Islet of Langerhans (tissue), 1 donor: ENCODE results near the gene ZNF564.
"Not testable (repeated sequence)": the region's sequence is repeated elsewhere in the genome, so short reads cannot be mapped to it uniquely, and the experiment has no call there.

Experiments
- FAIRE-seq: peaks from one replicate; lab custom pipeline; 2011; peaks lifted over from hg19 to GRCh38; lab: Jason Lieb, UNC

The ZNF564 gene

DNA sequence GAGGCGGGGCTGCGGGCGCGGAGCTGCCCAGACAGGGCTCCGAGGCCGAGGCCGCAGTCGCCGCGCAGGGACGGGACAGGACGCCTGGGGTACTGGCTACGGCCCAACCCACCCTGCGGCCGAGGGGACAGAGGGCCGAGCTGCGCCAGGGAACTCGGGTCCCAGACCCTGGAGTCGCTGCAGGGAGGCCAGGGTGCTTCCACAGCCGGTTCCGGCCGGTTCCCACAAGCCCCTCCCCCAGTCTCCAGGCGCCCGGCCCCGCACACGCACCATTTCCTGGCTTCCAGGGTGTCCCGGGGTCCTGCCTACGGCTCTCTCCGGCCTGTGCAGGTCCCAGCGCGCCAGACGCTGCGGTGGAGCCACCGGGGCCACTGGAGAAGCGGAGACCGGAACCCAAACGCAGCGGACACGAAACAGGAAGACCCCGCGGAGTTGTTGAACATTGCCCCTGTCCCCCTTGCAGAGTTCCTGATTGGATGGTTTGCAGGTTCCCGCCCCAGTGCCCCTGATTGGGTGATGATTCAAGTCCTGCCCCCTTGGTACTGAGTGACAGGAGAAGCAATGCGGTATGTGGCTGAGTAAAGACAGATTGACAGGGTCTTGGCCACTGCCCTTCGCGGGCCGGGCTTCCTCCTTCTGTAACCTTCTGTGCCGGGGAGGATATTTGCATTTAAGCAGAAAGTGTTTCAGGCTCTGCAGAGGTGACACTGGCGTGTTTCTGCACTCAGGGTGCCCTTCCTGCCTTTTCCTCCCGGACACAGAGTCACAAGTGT is at the start of gene ZNF564:
ZNF564 (minus strand) TSS at position 423 of the 773 bp plus-strand sequence; CDS start at position 273, 150 bp downstream.
- FAIRE-seq = peak; percentile 76

DNA sequence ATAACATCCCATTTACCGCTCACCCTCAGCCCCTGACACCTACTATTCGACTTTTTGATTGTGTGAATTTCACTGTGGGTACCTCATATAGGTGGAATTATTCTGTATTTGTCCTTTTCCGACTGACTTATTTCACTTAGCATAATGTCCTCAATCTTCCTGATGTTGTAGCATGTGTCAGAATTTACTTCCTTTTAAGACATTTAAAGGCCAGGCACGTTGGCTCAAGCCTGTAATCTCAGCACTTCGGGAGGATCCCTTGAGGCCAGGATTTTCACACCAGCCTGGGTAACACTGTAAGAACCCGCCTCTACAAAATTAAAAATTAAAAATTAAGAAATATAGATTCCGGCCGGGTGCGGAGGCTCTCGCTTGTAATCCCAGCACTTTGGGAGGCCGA is 46.3 kb upstream of the ZNF564 start:
- FAIRE-seq = no peak

DNA sequence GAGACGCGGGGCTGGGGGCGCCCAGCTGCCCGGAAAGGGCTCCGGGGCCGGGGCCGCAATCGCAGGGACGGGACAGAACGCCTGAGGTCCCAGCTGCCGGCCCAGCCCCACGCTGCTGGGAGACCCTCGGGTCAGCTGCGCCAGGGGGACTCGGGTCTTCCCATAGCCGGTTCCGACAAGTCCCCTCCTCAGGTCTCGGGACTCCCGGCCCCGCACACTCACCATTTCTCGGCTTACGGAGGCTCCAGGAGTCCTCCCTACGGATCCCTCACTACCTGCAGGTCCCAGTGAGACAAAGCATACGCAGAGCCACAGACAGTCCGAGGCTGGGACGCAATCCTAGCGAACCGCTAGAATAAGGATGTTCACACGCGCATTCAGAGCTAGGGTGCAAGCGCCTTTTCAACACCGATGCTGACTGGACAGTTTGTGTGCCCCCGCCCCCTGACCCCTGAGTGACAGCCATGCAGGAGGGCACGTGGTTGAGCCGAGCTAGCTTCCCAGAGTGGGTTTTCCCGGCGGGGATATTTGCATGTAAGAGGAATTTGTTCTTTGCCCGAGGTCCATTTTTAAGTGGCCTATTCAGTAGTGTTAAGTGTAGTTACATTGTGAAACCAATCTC is 45.8 kb upstream of the ZNF564 start:
- no peak for FAIRE-seq

DNA sequence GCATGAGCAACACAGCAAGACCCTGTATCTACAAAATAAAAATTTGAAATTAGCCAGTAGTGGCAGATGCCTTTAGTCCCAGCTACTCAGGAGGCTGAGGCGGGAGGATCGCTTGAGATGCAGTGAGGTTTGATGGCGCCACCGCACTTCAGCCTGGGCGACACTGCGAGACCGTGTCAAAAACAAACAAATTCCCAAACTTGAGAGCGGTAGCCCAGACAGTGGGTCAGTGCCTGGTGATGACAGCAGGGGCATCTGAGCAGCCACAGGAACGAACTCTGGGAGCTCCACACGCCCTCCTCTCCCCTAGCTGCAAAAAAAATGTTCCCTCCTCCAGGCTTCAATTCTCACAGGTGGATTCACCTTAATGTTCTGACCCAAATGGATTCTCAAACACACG is 45.2 kb upstream of the ZNF564 start:
- FAIRE-seq = no peak

DNA sequence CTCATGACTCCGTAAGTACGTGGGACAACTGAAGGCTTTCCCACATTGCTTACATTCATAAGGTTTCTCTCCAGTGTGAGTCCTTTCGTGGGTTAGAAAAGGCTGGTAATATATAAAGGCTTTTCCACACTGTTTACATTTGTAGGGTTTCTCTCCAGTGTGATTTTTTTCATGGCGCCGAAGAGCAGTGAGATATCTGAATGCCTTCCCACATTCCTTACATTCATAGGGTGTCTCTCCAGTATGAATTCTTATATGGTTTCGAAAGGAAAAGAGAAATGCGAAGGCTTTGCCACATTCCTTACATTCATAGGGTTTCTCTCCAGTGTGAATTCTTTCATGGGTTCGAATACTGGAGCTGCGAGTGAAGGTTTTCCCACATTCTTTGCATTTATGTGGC is 29.8 kb upstream of the ZNF564 start:
- no peak for FAIRE-seq

DNA sequence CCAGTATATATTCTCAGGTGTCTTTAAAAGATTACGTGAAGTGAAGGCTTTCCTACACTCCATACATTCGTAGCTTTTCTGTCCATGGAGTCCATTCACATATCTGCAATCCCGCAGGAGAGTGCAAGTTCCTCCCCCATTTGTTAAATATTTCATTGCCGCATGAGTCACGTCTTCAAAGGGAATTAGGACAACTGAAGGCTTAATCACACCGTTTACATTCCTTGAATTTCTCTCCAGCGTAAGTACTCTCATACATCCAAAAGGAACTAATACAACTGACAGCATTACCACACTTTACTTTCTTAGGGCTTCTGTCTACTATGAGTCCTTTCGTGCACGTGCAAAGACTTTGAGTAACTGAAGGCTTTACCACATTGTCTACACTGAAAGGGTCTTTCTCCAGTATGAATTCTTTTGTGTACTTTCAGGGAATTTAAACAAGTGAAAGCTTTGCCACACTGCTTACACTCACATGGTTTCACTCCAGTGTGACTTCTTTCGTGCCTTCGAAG is 29.0 kb upstream of the ZNF564 start:
- FAIRE-seq = no peak

DNA sequence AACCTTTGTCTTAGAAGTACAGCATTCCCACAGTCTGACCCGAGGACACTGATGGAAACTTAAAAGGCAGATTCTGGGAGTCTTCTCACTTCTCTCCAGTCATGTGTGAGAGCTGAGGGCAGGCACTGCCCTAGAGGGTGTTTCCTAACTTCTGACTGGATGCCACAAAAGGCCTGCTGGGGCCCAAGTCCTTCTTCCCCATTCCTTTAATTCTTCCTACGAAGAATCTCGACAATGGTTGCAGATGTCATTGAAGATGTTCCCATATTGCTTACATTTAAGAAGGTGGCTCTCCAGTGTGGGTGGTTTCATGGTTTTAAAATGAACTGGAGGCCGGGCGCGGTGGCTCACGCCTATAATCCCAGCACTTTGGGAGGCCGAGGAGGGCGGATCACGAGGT is 27.4 kb upstream of the ZNF564 start:
- no peak for FAIRE-seq

DNA sequence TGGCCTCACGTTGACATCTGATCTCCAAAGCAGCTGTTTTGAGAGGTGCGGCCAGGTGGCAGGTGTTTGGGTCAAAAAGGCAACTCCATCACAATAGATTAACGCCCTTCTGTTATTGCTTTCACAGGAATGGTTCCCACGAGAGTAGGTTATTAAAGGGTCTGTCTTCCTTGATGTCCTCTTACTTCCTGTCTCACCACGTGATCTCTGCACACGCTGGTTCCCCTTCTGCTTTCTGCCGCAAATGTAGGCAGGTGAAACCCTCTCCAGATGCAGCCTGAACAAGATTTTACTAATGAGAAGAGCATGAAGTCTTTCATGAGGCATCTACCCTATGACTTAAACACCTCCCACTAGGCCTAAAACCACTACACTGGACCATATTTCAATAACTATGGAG is 22.8 kb upstream of the ZNF564 start:
- FAIRE-seq = no peak

DNA sequence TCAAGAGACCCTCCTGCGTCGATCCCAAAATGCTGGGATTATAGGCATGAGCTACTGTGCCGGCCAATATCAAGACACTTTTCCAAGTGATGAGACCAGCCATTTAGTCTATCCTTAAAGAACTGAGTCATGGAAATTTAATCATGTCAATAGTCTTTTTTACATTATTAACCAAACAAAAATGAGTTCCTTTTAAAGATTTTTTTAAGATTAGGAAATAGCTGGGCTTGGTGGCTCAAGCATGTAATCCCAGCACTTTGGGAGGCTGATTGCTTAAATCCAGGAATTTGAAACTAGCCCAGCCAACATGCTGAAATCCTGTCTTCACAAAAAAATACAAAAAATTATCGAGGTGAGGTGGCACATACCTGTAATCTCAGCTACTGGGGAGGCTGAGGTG is 16.7 kb upstream of the ZNF564 start:
- FAIRE-seq = no peak

DNA sequence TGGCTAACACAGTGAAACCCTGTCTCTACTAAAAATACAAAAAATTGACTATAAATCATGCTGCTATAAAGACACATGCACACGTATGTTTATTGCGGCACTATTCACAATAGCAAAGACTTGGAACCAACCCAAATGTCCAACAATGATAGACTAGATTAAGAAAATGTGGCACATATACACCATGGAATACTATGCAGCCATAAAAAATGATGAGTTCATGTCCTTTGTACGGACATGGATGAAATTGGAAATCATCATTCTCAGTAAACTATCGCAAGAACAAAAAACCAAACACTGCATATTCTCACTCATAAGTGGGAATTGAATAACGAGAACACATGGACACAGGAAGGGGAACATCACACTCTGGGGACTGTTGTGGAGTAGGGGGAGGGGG is 15.1 kb upstream of the ZNF564 start:
- FAIRE-seq = not testable (repeated sequence)

DNA sequence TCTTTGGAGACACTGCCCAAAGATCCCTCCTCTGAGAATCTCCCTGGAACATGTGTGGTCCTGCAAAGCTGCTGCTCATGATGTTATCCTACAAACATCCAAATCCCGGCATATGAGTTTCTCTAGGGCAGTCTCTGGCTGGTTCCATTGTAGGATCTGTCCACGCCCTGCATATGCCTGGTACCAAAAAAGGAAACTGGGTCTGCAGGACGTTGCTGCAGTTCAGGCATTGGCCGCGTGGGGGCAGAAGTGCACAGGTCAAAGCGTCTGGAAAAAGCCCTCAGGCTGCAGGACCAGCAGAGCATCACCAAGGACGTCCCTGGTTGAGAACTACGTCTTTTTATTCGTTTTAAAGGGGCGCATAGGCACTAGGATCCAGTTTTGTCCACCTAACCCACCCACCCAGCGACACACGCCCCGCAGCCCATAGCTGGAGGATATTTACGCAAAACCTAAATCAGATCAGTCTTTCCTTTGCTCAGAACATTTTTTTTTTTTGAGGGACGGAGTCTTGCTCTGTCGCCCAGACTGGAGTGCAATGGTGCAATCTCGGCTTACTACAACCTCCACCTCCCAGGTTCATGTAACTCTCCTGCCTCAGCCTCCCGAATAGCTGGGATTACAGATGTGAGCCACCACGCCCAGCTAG is 12.9 kb upstream of the ZNF564 start:
- FAIRE-seq = peak; percentile 47

DNA sequence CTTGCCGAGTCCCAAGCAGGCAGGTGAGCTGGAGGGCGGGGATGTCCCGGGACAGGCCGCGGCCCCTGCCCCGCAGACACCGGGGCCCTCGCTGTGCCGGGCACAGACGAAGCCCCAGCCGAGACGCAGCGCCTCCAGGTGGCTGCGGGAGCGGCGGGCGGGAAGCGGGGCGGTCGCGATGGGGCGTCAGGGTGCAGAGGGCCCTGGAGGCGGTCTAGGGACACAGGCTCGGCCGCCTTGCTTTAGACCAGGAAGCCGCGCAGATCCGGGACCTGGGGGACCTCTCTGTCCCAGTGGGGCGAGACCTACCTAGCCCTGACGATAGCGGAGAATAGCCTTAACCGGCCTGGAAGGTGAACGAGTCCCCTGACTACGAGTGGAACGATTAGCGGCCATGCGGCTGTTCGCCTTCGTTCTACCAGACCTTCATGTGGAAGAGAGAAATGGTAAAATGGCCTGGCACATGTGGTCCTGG is 4.2 kb upstream of the ZNF564 start:
- FAIRE-seq = no peak

DNA sequence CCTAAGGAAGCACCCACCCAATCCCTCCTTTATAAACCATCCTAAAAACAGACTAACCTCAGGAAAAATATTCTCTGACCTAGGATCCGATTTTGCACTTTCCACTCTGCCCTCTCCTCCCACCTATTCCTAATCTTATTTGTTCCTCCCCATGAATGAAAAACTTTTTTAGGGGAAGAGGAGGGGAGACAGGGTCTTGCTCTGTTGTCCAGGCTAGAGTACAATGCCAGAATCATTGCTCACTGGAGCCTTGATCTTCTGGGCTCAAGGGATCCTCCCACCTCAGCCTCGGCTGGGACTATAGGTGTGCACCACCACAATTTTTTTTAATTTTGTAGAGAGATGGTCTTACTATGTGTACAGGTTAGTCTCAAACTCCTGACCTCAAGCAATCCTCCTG is 4.4 kb downstream of the ZNF564 start:
- FAIRE-seq = no peak

DNA sequence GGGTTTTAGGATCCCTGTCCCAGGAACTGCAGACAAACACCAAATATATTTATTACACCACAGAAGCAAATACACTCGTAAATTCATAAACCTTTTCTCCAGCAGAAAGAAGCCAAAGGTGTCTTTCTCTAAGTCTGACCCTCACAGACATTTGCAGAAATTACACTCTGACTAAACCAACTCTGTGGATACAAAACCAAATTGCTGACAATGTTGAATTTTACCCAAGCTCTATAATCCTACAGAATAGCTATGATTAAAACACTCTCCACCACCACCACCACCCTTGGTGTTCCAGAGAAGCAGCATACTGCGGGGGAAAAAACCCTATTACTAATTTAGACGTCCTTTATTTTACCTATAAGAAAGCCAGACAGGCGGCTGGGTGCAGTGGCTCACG is 5.2 kb downstream of the ZNF564 start:
- no peak for FAIRE-seq

DNA sequence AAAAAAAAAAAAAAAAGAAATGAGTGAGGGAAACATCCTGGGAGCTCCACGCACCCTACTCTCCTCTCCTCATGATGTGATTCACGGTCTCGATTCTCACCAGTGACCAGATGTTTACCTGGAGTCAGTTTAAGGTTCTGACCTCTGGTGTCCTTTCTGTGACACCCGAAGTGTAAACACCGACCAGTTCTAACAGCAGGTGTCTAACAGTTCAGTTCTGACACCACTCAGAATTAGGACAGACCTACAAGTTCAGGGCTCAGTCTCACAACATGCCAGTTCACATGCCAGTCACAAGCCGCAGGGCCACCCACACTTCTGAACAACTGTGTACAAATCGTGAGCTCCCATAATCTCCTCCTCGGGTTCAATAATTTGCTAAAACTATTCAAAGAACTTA is 6.0 kb downstream of the ZNF564 start:
- no peak for FAIRE-seq

DNA sequence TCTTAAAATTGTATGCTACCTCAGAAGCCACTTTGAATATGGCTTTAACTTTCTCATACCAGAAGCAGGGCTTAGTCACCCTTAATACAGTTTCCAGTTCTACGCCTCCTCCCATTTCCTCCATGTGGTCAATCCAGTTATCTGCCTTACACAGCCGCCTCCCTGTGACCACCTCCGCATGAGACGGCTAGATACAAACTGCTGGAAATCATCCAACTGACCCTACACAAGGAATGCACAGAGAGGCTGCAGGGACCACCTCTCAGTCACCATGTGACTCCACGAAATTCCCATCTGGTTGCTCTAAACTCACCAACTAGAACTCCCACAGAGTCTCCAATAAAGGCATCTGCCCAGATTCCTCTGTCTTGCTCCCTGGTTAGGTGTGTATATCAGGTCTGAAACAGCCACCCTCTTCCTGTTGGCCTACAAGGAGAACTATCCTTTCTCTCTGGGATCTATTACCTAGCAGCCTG is 6.8 kb downstream of the ZNF564 start:
- FAIRE-seq = no peak

DNA sequence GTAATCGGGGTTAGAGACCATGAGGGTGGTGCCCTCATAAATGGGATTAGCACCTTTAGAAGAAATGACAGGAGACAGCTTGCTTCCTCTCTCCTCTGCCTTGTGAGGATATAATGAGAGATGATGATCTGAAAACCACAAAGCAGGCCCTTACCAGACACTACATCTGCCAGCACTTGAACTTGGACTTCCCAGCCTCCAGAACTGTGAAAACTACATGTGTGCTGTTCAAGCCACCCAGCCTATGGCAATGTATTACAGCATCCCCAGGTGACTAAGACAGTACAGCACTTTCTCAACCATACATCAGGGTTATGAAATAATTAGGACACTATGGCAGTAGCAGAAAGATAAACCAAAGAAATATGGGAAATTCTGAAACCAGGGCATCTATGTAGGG is 7.4 kb downstream of the ZNF564 start:
- no peak for FAIRE-seq

DNA sequence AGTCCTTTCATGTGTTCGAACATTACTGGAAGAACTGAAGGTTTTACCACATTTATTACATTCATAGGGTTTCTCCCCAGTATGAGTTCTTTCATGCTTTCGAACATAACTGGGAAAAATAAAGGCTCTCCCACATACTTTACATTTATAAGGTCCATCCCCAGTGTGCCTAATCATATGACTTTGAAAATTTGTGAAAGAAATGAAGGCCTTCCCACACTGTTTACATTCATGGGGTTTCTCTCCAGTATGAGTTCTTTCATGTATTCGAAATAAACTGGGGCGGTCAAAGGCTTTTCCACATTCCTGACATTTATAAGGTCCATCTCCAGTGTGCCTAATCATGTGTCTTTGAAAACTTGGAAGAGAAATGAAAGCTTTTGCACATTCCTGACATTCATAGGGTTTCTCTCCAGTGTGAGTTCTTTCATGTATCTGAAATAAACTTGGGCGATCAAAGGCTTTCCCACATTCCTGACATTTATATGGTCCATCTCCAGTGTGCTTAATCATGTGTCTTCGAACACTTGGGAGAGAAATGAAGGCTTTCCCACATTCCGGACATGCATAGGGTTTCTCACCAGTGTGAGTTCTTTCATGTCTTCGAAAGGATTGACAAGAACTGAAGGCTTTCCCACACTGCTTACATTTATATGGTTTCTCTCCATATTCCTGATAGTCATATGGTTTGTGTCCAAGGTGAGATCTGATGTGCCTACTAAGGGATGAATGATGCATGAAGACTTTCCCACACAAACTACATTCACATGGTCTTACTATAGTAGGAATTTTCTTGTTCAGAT is 24.0 kb downstream of the ZNF564 start:
- FAIRE-seq = no peak

DNA sequence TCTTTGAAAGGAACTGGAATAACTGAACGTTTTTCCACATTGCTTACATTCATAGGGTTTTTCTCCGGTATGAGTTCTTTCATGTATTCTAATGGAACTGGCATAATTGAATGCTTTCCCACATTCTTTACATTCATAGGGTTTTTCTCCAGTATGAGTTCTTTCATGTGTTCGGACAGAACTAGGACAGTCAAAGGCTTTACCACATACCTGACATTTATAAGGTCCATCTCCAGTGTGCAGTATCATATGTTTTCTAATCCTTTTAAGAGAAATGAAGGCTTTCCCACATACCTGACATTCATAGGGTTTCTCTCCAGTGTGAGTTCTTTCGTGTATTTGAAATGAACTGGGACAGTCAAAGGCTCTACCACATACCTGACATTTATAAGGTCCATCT is 24.7 kb downstream of the ZNF564 start:
- FAIRE-seq = no peak

DNA sequence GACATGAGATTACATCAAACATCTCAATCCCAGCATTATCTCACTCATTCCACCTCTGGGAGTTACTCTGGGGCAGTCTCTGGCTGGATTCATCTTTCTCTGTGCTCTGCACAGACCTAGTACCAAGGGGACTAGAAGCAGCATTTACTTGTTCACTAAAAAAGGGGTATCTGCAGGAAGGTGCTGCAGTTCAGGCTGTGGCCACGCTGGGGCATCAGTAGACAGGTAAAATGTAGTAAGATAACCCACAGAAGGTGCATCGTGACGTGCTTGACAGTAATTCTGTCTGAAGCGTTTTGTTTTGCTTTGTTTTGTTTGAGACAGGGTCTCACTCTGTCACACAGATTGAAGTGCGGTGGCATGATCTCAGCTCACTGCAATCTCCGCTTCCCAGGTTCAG is 29.3 kb downstream of the ZNF564 start:
- FAIRE-seq = no peak

DNA sequence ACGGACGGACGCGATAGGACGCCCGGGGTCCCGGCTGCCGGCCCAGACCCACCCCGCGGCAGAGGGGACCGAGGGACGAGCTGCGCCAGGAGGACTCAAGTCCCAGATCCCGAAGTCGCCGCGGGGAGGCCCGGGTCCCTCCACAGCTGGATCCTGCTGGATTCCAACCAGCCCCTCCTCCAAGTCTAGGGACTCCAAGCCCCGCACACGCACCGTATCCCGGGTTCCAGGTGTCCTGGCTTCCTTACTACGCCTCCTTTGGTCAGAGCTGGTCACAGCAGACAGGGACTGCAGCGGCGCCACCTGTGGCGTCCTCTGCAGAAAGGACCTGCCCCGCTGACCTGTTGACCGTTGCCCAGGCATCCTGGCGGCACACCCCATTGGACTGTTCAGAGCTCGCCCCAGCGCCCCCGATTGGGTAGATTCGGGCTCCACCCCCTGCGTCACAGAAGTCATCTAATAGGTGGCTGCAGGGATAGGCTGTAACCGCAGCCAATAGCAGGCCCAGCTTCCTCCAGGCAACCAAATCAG is 37.7 kb downstream of the ZNF564 start:
- FAIRE-seq = no peak

DNA sequence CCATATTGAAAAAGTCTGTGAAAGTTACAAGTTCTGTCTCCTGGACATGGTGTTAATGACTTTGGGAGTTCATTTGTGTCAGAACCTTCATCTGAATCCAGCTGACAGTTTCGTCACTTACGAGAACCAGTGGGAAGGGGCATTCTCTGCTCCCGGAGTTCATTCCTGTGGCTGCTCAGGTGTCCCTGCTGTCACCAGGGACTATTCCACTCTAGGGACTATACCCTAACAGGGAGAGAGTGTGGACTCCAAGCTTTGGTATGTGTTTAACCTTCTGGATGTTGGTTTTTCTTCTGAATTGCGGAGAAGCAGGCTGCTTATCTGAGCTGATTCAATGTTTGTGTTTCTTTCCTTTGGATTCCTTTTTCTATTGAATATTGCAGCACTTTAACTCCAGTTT is 54.2 kb downstream of the ZNF564 start:
- FAIRE-seq = no peak
